ENCODE results near the gene PCDHA6.

- TF ChIP-seq EP300 (IDR thresholded peaks at IDR 0.05; ENCODE audit: borderline replicate concordance) (no peak), REST (IDR thresholded peaks at IDR 0.05; ENCODE audit: low read depth) (no peak), YY1 (IDR thresholded peaks at IDR 0.05; ENCODE audit: low read depth) (no peak), CEBPB (IDR thresholded peaks at IDR 0.05) (no peak), RAD21 (IDR thresholded peaks at IDR 0.05; ENCODE audit: low read depth) (no peak), TAF1 (IDR thresholded peaks at IDR 0.05; ENCODE audit: low read depth) (no peak), FOXM1 (IDR thresholded peaks at IDR 0.05; ENCODE audit: borderline replicate concordance, low read depth) (no peak), MAX (IDR thresholded peaks at IDR 0.05) (no peak)
These were observed 26.8 kb upstream of the PCDHA6 start, which contains the start of gene PCDHA3 for GRCh38 chr5:140800816-140801493.

Data from Ishikawa (cell line).